ENCODE results near the gene GALNTL6.

GALNTL6 gene

DNA sequence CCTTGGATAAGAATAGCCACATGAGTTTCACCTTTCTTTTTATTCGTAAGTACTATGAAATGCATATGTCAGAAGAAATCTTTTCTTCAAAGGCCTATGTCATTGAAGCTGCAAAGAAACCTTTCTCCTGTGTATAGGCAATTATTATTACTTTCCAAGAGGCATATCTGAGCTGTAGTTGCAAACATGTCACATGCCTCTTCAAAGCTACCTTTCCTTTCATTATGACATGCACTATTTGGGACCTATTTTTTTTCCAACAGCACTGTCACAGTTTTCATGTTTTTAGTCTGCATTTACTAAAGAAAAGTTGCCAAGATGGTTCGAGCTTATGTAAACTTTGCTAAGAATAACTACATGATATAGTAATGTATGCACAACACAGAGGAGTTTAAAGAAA, 806.6 kb downstream of the GALNTL6 start:
- DNase-seq, result no peak
- no peaks in the 10 kb centered on the region for H3K27me3 ChIP-seq
- H3K4me3 ChIP-seq (ENCODE audit: low read depth, low read length), result no peak overlapping the region
- H3K4me1 ChIP-seq, result no peaks in the 10 kb centered on the region
- TF ChIP-seq, protein P1, sequence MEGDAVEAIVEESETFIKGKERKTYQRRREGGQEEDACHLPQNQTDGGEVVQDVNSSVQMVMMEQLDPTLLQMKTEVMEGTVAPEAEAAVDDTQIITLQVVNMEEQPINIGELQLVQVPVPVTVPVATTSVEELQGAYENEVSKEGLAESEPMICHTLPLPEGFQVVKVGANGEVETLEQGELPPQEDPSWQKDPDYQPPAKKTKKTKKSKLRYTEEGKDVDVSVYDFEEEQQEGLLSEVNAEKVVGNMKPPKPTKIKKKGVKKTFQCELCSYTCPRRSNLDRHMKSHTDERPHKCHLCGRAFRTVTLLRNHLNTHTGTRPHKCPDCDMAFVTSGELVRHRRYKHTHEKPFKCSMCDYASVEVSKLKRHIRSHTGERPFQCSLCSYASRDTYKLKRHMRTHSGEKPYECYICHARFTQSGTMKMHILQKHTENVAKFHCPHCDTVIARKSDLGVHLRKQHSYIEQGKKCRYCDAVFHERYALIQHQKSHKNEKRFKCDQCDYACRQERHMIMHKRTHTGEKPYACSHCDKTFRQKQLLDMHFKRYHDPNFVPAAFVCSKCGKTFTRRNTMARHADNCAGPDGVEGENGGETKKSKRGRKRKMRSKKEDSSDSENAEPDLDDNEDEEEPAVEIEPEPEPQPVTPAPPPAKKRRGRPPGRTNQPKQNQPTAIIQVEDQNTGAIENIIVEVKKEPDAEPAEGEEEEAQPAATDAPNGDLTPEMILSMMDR (IDR thresholded peaks at IDR 0.05; ENCODE audit: low read depth, low read length), result no peak
- H3K36me3 ChIP-seq, result no peaks in the 10 kb centered on the region
- H3K9me3 ChIP-seq, result no peaks in the 10 kb centered on the region

DNA sequence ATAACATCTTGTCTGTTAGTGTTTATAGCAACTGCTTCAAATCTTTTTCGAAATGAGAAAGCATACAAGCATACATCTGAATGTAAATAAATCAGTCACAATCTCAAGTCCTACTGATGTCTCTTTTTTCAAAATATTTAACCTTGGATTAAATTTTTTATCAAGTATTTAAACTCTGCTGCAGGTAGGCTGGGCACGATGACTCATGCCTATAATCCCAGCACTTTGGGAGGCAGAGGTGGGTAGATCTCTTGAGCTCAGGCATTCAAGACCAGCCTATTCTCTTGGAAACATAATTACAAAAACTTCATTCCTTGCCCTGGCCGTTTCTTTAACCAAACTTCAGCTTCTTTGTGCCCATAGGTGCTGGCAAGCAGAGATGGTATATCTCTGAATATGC, 815.1 kb downstream of the GALNTL6 start:
- Histone ChIP-seq H3K4me1 (peaks cover 6% of the 10 kb centered on the region), H3K4me3 (ENCODE audit: low read depth, low read length) (no peak overlapping the region), H3K9me3 (no peaks in the 10 kb centered on the region), H3K27me3 (no peaks in the 10 kb centered on the region), H3K36me3 (no peaks in the 10 kb centered on the region)
- DNase-seq, result no peak
- TF ChIP-seq, protein P1 (IDR thresholded peaks at IDR 0.05; ENCODE audit: low read depth, low read length), result no peak

DNA sequence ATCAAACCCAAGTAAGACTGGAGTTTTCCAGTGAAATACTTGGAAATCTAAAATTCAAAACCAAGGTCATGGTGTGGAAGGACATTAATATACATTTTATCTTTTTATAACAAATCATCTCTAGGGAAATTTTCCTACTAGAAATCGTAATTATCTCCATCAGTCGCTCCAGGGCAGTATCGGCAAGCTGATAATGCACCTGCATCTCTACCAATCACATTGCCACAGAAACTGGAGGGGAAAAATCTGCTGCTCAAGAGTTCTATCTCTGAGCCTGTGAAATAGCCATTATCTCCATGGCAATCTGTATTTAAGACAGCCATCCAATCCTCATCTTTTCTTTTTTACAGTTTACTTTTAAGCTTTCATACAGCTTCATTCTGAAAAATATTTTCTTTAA, 817.1 kb downstream of the GALNTL6 start:
- Histone ChIP-seq H3K4me1 (peaks cover 6% of the 10 kb centered on the region), H3K9me3 (no peaks in the 10 kb centered on the region), H3K36me3 (no peaks in the 10 kb centered on the region), H3K27me3 (no peaks in the 10 kb centered on the region), H3K4me3 (ENCODE audit: low read depth, low read length) (no peak overlapping the region)
- TF ChIP-seq, protein P1 (IDR thresholded peaks at IDR 0.05; ENCODE audit: low read depth, low read length), result no peak
- no peak for DNase-seq

DNA sequence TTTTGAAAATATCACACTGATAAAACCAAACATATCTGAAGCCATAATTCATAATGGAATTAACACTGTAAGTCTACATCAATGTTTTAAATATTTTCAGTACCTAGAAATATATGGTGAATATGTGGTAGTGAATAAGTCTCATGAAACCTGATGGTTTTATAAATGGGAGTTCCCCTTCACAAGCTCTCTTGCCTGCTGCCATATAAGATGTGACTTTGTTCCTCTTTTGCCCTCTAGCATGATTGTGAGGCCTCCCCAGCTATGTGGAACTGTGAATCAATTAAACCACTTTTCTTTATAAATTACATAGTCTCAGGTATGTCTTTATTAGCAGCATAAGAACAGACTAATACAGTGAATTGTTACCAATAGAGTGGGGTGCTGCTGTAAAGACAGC, 818.6 kb downstream of the GALNTL6 start:
- no peaks in the 10 kb centered on the region for H3K36me3 ChIP-seq
- peaks cover 6% of the 10 kb centered on the region for H3K4me1 ChIP-seq
- no peaks in the 10 kb centered on the region for H3K9me3 ChIP-seq
- H3K4me3 ChIP-seq (ENCODE audit: low read depth, low read length), result no peak overlapping the region
- TF ChIP-seq, protein P1 (IDR thresholded peaks at IDR 0.05; ENCODE audit: low read depth, low read length), result no peak
- H3K27me3 ChIP-seq, result no peaks in the 10 kb centered on the region
- DNase-seq, result no peak

DNA sequence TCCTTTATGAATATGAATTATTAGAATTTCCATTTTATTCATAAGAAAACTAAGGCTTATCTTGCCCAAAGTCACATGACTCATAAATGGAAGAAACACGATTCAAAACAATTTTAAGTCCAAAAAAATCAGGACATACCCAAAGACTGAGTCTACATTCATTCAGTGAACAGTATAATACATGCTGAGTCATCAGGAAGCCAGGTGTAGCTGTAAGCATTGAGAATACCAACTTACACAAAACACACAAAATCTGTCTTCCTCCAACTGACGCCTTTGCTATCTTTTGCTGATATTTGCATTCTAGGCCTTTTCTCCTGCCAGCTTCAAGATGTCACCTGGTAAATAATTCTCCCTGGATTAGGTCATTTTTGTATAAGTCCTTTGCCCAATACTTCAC, 835.3 kb downstream of the GALNTL6 start:
- DNase-seq, result no peak
- H3K4me3 ChIP-seq (ENCODE audit: low read depth, low read length), result no peak overlapping the region
- H3K9me3 ChIP-seq, result no peaks in the 10 kb centered on the region
- H3K27me3 ChIP-seq, result no peaks in the 10 kb centered on the region
- no peaks in the 10 kb centered on the region for H3K36me3 ChIP-seq
- TF ChIP-seq, protein P1 (IDR thresholded peaks at IDR 0.05; ENCODE audit: low read depth, low read length), result no peak
- H3K4me1 ChIP-seq, result no peaks in the 10 kb centered on the region

DNA sequence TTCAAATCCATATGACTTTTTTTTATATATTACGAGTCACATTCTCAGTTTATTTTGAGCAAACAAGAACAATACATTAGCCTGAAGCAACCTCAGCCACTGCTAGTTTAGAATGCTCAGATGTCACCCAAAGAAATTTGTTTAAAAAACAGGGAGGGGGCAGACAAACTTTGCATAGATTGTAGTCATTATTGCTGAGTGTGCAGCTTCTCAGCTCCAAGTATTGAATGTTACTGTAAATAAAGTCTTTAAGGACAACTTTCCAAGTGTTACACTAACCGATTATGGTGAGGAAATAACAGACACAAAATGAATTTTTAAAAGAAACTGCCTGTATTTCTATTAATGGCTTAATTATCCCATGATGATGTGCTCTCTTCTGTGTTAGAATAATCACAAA, 835.9 kb downstream of the GALNTL6 start:
- H3K36me3 ChIP-seq, result no peaks in the 10 kb centered on the region
- no peaks in the 10 kb centered on the region for H3K27me3 ChIP-seq
- no peaks in the 10 kb centered on the region; the same call in 1 of the 2 replicates for H3K4me1 ChIP-seq
- no peaks in the 10 kb centered on the region for H3K9me3 ChIP-seq
- DNase-seq, result no peak
- TF ChIP-seq, protein P1 (IDR thresholded peaks at IDR 0.05; ENCODE audit: low read depth, low read length), result no peak
- H3K4me3 ChIP-seq (ENCODE audit: low read depth, low read length), result no peak overlapping the region

Data from BE2C (cell line).